ENCODE data around the gene TJP3.

- TF ChIP-seq POLR2A (IDR thresholded peaks at IDR 0.05; ENCODE audit: low read length) (no peak), GATA1 (IDR thresholded peaks at IDR 0.05; ENCODE audit: low read depth, low read length) (no peak)
Measured at GRCh38 chr19:3687774-3688706, 20.1 kb upstream of the TJP3 start.

Data from erythroblast (primary cell).